ENCODE data around the gene NBDY.

Gene NBDY

DNA sequence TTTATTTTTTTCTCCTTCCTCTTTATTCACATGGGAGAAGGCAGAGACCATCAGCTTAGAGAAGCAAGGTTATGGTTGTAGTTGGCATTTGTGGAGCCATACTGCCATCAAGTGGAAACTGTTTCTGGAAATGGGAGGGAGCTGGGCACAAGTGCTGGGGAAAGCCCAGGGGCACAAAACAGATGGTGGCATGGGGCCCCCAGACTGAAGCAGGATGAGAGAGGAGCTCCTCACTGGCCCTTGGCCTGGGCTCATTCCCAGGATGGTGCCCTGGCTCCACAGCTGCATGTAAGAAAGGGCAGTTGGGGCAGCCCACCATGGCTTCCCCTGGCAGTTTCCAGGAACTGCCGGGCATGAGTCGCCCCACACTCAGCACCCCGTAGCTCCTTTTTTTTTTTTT, 59.2 kb downstream of the NBDY start:
- Mint-ChIP-seq H3K27ac (no peak overlapping the region), H3K4me1 (peaks cover 33% of the 10 kb centered on the region), H3K36me3 (no peaks in the 10 kb centered on the region), H3K9me3 (no peaks in the 10 kb centered on the region), H3K4me3 (no peak overlapping the region)
- ATAC-seq (no peak), DNase-seq (ENCODE audit: low spot score in 2 of 2) (no peak)

DNA sequence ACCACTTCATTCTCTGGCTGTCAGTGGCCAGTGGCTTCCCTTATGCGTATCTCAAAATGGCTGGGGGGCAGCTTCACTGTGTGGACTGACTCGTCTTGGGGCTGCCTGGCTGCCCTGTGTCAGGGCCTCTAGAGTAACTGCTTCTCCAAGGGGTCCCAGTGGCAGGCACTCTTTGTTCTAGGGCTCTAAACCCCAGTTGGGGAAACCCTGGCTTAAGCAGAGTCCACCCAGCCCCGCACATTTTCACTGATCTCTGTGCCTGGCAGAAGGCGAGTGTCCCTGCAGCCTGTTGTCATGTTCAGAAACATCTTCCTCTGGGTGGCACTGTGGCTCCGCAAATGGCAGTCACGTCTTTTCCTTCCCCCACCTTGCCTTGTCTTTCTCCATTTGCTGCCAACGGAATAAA, 59.7 kb downstream of the NBDY start:
- no peak overlapping the region for H3K4me3 Mint-ChIP-seq
- DNase-seq (ENCODE audit: low spot score in 2 of 2) (no peak), ATAC-seq (no peak)
- H3K27ac Mint-ChIP-seq, result no peak overlapping the region
- no peaks in the 10 kb centered on the region for H3K9me3 Mint-ChIP-seq
- H3K36me3 Mint-ChIP-seq, result no peaks in the 10 kb centered on the region
- H3K4me1 Mint-ChIP-seq, result peaks cover 33% of the 10 kb centered on the region

DNA sequence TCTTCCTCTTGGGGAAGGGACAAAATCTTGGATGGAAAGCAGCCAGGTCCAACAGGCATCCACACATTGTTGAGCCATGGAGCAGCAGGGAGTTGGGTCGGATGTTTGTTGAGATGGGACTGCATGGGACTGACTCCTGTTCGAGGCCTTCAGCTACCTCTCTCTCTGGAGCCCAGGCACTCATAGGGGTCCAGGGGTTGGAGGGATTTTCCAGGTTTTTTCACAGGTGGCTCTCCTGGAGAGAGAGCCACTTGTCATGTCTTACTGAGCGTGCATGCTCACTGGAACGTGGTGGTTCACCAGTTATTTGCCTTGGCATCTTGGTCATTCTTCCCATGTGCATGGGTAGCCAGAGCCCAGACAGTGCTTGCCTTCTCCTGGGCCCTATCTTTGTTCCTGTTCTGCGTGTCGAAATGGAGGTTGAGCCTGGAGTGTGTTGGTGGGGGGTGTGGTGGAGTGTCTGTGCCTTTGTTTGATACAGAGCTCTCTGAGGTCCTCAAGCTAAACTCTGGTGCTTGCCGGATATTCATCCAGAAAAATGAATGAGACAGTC, 60.6 kb downstream of the NBDY start:
- Mint-ChIP-seq H3K27ac (no peak overlapping the region), H3K4me1 (peaks cover 33% of the 10 kb centered on the region), H3K36me3 (no peaks in the 10 kb centered on the region), H3K4me3 (no peak overlapping the region), H3K9me3 (no peaks in the 10 kb centered on the region)
- ATAC-seq, result no peak
- DNase-seq (ENCODE audit: low spot score in 2 of 2), result no peak

DNA sequence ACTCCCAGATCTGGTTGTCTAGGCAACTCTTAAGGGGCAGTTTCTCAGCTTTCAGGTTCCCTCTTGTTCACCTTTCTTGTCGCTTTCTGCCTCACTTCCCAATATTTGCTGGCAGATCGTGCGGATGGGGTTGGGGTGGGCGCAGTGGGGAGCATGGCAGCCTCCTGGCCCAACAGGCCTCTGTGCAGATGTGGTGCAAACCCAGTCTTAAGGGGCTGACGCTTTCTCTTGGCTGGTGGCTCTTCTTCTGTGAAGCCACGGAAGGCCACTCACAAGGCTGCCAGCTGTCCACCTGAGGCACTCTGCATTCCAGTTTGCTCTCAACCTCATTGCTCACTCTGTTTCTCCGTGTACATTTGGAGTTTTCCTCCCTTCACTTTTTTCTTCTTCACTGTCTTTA, 61.7 kb downstream of the NBDY start:
- no peak for ATAC-seq
- Mint-ChIP-seq H3K9me3 (no peaks in the 10 kb centered on the region), H3K27ac (no peak overlapping the region), H3K4me3 (no peak overlapping the region), H3K36me3 (no peaks in the 10 kb centered on the region), H3K4me1 (peaks cover 33% of the 10 kb centered on the region)
- no peak for DNase-seq (ENCODE audit: low spot score in 2 of 2)

DNA sequence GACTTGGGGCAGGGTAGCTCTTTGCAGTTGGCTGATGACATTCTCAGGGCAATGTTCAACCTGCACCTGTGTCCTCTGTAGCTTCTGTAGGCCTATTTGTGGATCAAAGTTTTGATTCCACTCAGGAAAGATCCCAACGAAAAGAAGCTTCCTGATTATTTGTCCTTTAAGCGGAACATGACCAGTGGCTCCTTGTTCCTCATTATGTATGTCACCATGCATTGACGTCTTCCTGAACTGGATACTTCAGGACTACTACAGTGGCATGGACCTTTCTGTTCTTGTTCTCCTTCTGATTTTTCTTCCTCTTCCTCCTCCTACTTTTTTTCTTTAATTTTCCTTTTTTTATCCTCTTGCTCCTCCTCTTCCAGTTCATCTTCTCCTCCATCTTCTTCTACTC, 62.4 kb downstream of the NBDY start:
- Mint-ChIP-seq H3K4me3 (no peak overlapping the region), H3K4me1 (peaks cover 32% of the 10 kb centered on the region), H3K9me3 (no peaks in the 10 kb centered on the region), H3K36me3 (no peaks in the 10 kb centered on the region), H3K27ac (peak overlapping the region; percentile 70)
- DNase-seq (ENCODE audit: low spot score in 2 of 2) (no peak), ATAC-seq (no peak)

DNA sequence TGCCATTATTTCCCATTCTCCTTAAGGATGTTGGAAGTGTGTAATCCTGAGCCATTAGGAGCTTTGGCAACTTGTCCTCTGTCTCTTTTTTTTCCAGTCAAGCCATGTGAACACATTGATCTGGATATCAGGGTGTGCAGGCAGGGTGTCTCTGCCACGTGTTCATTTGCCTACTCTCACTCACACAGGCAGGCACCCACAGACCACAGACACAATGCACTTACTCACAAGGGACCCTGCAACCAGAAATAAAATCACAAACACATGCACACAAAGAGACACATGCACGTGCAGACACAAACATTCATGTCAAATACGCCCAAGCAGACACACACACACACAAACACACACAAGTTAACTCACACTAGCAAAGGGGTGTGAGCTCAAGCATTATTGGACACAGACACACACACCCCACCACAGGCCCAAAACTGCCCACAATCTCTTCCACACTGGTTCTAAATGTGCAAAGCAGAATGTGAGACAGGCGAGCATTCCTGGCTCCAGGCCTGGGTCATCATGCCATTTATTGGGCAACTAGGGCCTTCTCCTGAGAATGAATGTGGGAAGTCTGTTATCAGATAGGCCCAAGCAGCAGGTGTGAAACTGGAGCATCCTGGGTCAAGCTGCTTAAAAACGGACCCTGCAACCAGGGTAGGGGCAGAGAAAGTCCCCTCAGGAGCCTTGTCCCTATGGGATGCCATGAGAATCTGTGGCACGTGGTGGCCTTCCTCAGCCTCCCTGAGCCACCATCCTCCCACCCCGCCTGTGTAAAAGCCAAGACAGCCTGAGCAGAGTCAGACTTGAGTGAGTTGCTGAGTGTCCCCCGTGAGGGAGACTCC, 63.4 kb downstream of the NBDY start:
- DNase-seq (ENCODE audit: low spot score in 2 of 2) (no peak), ATAC-seq (no peak)
- peaks cover 34% of the 10 kb centered on the region for H3K4me1 Mint-ChIP-seq
- H3K9me3 Mint-ChIP-seq, result no peaks in the 10 kb centered on the region
- no peaks in the 10 kb centered on the region for H3K36me3 Mint-ChIP-seq
- H3K27ac Mint-ChIP-seq, result peak overlapping the region; percentile 70
- H3K4me3 Mint-ChIP-seq, result no peak overlapping the region

DNA sequence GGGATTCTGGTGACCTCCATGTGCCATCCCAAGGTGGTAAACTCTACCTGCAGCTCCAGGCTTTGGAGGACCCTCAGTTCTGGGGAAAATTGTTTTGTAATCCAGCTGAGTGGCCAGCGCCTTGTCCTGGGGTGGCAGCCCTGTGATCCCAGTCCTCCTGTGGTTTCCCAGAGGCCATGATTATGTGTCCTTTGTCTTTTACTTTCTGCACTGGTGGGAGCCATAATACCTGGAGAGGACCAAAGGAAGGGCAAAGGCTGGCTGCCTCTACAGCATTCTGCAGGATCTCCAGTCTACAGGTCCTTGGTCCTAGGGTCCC, 64.0 kb downstream of the NBDY start:
- H3K9me3 Mint-ChIP-seq, result no peaks in the 10 kb centered on the region
- no peak for DNase-seq (ENCODE audit: low spot score in 2 of 2)
- ATAC-seq, result no peak
- no peak overlapping the region for H3K4me3 Mint-ChIP-seq
- peaks cover 40% of the 10 kb centered on the region for H3K4me1 Mint-ChIP-seq
- no peak overlapping the region for H3K27ac Mint-ChIP-seq
- no peaks in the 10 kb centered on the region for H3K36me3 Mint-ChIP-seq

DNA sequence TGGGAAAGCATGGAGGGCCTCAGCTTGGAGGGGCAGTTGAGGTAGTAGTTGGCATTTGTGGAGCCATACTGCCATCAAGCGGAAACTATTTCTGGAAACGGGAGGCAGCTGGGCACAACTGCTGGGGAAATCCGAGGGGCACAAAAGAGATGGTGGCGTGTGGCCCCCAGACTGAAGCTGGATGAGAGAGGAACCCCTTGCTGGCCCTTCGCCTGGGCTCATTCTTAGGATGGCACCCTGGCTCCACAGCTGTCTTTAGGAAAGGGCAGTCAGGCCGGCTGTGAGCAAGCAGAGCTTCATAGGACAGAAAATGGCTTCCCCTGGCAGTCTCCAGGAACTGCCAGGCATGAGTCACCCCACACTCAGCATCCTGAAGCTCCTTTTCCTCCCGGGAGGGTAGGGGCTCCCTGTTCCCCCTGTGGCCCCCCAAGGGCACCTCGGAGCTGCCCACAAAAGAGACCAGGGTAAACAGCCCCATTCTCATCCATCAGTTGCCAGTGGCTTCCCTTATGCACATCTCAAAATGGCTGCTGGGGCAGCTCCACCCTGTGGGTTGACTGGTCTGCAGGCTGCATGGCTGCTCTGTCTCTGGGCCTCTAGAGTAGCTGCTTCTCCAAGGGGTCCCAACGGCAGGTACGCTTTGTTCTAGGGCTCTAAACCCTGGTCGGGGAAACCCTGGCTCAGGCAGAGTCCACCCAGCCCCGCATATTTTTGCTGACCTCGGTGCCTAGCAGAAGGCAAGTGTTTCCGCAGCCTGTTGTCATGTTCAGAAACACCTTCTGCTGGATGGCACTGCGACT, 64.7 kb downstream of the NBDY start:
- Mint-ChIP-seq H3K36me3 (no peaks in the 10 kb centered on the region), H3K4me1 (peaks cover 40% of the 10 kb centered on the region), H3K27ac (no peak overlapping the region), H3K9me3 (no peaks in the 10 kb centered on the region), H3K4me3 (no peak overlapping the region)
- DNase-seq (ENCODE audit: low spot score in 2 of 2) (no peak), ATAC-seq (no peak)

DNA sequence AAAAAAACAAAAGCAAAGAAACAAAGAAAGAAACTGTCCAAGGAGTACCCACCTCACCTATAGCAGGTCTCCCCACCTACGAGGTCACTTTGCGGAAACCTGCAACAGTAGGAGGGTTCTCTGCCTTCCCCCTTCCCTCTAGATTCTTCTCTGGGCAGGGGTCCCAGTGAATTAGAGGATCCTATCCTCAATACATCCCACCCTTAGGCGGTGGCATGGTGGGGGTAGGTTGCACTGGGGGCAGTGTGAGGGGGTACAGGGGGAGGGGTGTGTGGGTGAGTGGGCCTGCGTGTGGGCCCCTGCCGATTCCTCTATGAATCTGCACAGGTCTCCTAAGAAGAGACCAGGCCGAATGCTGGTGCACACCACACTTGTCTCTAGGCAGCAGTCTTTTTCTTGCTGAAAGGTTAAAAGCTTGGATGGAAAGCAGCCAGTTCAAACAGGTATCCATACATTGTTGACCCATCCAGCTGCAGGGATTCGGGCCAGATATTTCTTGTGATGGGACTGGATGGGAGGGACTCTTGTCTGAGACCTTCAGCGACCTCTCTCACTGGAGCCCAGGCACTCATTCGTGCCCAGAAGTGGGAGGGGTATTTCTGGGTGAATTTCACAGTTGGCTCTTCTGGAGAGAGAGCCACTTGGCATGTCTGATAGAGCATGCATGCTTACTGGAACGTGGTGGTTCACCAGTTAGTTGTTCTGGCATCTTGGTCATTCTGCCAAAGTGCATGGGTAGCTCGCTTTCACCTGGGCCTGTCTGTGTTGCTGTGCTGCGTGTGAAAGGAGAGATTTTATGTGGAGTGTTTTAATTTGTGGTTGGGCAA, 65.6 kb downstream of the NBDY start:
- ATAC-seq (no peak), DNase-seq (ENCODE audit: low spot score in 2 of 2) (no peak)
- no peak overlapping the region for H3K4me3 Mint-ChIP-seq
- H3K27ac Mint-ChIP-seq, result no peak overlapping the region
- peaks cover 43% of the 10 kb centered on the region for H3K4me1 Mint-ChIP-seq
- H3K36me3 Mint-ChIP-seq, result no peaks in the 10 kb centered on the region
- no peaks in the 10 kb centered on the region for H3K9me3 Mint-ChIP-seq

DNA sequence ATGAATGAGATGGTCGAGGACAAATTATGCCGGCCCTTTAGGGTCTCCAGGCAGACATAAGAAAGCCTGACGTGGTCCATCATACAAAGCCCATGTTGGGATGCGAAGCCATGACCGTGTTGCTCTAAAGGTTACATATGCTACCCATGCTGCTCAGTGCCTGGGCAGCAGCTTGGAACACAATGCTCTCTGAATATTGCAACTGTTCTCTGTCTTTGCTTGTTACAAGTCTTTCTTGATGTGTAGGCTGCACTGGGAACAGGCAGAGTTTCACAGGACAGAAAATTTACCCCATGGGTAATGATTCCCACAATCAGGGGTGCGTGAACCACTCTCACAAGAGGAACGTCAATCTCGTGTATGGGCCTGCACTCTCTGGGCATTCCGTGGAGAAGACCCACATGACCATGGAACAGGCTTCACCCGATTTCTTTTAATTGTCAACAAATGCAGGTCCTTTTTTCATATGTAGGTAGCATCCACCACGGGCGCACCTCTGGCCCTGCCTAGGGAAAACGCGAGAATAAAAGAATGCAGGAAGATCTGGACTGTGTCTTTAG, 66.3 kb downstream of the NBDY start:
- ATAC-seq, result no peak
- peaks cover 50% of the 10 kb centered on the region for H3K4me1 Mint-ChIP-seq
- H3K4me3 Mint-ChIP-seq, result no peak overlapping the region
- no peak overlapping the region for H3K27ac Mint-ChIP-seq
- H3K9me3 Mint-ChIP-seq, result no peaks in the 10 kb centered on the region
- DNase-seq (ENCODE audit: low spot score in 2 of 2), result no peak
- H3K36me3 Mint-ChIP-seq, result peaks cover under 1% of the 10 kb centered on the region

DNA sequence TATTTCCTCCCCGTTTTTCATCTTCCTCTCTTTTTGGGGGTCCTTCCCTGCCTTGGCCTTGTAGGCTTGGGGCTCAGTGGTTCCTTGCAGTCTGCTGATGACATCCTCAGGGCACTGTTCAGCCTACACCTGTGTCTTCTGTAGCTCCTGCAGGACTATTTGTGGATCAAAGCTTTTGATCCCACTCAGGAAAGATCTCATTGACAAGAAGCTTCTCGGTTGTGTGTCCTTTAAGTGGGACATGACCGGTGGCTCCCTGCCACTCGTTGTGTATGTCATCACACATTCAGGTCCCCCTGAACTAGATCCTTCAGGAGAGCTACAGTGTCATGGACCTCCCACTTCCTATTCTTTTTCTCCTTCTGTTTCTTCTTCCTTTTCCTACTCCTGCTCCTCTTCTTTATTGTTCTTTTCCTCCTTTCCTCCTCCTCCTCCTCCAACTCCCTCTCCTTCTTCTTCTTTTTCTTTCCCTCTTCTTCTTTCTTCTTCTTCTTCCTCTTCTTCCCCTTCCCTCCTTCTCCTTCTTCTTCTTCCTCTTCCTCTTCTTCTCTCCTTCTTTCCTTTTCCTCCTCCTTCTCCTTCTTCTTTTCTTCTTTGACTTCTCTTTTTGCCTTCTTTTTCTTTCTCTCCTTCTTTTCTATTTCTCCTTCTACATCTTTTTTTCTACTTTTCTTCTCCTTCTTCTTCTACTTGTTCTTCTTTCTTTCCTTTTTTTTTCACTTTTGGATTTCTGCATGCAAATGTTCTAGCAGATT, 67.8 kb downstream of the NBDY start:
- no peak for DNase-seq (ENCODE audit: low spot score in 2 of 2)
- ATAC-seq, result no peak
- H3K9me3 Mint-ChIP-seq, result no peaks in the 10 kb centered on the region
- H3K27ac Mint-ChIP-seq, result peak overlapping the region; percentile 66
- H3K4me3 Mint-ChIP-seq, result no peak overlapping the region
- H3K36me3 Mint-ChIP-seq, result peaks cover 7% of the 10 kb centered on the region
- peaks cover 55% of the 10 kb centered on the region for H3K4me1 Mint-ChIP-seq

DNA sequence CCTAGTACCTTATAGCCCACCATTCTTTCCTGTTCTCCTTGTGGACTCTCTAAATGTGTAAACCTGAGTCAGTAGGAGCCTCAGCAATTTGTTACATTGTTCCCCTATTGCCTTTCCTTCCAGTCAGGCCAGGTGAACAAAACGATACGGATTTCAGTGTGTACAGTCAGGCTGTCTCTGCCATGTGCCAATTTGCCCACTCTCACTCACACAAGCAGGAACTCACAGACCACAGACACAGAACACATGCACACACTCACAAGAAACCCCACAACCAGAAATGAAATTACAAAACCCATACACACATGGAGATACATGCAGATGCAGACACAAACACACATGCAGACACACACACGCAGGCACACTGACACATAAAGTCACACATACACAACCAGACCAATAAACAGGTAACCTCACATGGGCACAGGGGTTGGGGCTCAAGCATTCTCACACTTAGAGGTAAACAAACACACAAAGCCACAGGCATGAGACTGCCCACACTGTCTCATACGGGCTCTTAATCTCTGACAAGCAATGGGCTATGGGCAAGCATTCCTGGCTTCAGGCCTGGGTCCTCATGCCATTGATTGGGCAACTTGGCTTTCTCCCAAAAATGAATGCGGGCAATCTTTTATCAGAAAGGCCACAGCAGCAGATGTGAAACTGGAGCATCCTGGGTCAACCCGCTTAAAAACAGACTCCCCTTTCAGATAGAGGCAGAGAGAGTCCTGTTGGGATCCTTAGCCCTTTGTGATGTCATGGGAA, 68.7 kb downstream of the NBDY start:
- Mint-ChIP-seq H3K9me3 (no peaks in the 10 kb centered on the region), H3K27ac (peak overlapping the region; percentile 66), H3K4me3 (no peak overlapping the region), H3K36me3 (peaks cover 7% of the 10 kb centered on the region), H3K4me1 (peaks cover 50% of the 10 kb centered on the region)
- ATAC-seq (peak; percentile 43), DNase-seq (ENCODE audit: low spot score in 2 of 2) (peak in 1 of 2 donors; percentile 12)

DNA sequence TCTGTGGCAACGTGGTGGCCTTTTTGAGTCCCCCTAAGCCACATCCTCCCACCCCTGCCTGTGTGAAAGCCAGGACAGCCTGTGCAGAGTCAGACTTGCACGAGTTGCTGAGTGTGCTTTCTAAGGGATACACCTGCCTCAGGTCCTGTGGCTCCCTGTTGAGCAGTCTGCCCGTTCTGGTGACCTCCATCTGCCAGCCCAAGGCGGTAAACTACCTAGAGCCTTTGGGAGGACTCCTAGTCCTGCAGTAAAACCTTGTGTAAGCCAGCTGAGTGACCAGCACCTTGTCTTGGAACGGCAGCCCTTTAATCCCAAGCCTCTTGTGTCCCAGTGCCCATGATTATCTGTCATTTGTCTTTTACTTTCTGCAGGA, 69.3 kb downstream of the NBDY start:
- H3K36me3 Mint-ChIP-seq, result peaks cover 7% of the 10 kb centered on the region
- H3K4me3 Mint-ChIP-seq, result no peak overlapping the region
- ATAC-seq (peak; percentile 36), DNase-seq (ENCODE audit: low spot score in 2 of 2) (peak in 1 of 2 donors; percentile 20)
- no peak overlapping the region for H3K27ac Mint-ChIP-seq
- H3K4me1 Mint-ChIP-seq, result peaks cover 50% of the 10 kb centered on the region
- no peaks in the 10 kb centered on the region for H3K9me3 Mint-ChIP-seq
